ENCODE data around the gene MTPN. TPM values are rescaled to one million over a fixed set of nuclear protein-coding genes. Genes with fewer than 3 reads are reported as not detected.

Gene MTPN
- total and polyA plus RNA-seq, 9 donors, result 54.0 to 115 (median 83.8) TPM

- DNase-seq, result no peak
- no peaks in the 10 kb centered on the region for H3K36me3 ChIP-seq
- H3K4me1 ChIP-seq (ENCODE audit: insufficient read depth), result peaks cover 3% of the 10 kb centered on the region
- H3K27me3 ChIP-seq, result no peaks in the 10 kb centered on the region
- 80 to 85% (median 84%) methylated on average over 3 of the region's 3 CpGs for WGBS, 3 donors
- no peaks in the 10 kb centered on the region for H3K9me3 ChIP-seq
- H3K4me3 ChIP-seq, result no peak overlapping the region
- H3K27ac ChIP-seq, result no peak overlapping the region
- intact Hi-C loops (cut with DNase I), result no loop called here
- TF ChIP-seq POLR2A (IDR thresholded peaks at IDR 0.05), result no peak
- TF ChIP-seq CTCF (IDR thresholded peaks at IDR 0.05), result no peak
- no peak for TF ChIP-seq EP300 (IDR thresholded peaks at IDR 0.05)
Measured at GRCh38 chr7:135946289-135947055, 30.7 kb downstream of the MTPN start.

- Histone ChIP-seq H3K36me3 (no peaks in the 10 kb centered on the region), H3K27me3 (no peaks in the 10 kb centered on the region), H3K4me1 (ENCODE audit: insufficient read depth) (peaks cover 3% of the 10 kb centered on the region), H3K27ac (no peak overlapping the region), H3K4me3 (no peak overlapping the region), H3K9me3 (no peaks in the 10 kb centered on the region)
- WGBS, 3 donors, result 91 to 94% (median 93%) methylated on average over 2 of the region's 2 CpGs
- intact Hi-C loops (cut with DNase I), result no loop called here
- TF ChIP-seq EP300 (IDR thresholded peaks at IDR 0.05) (no peak), CTCF (IDR thresholded peaks at IDR 0.05) (no peak), POLR2A (IDR thresholded peaks at IDR 0.05) (no peak)
- no peak for DNase-seq
Measured at GRCh38 chr7:135944753-135945152, 32.4 kb downstream of the MTPN start.

GRCh38 chr7:135943134-135943879, 33.9 kb downstream of the MTPN start:
- Histone ChIP-seq H3K36me3 (no peaks in the 10 kb centered on the region), H3K27me3 (no peaks in the 10 kb centered on the region), H3K4me3 (no peak overlapping the region), H3K27ac (no peak overlapping the region), H3K9me3 (no peaks in the 10 kb centered on the region), H3K4me1 (ENCODE audit: insufficient read depth) (peaks cover 5% of the 10 kb centered on the region)
- intact Hi-C loops (cut with DNase I), result no loop called here
- 68 to 78% (median 72%) methylated on average over 3 of the region's 3 CpGs for WGBS, 3 donors
- TF ChIP-seq CTCF (IDR thresholded peaks at IDR 0.05) (no peak), EP300 (IDR thresholded peaks at IDR 0.05) (no peak), POLR2A (IDR thresholded peaks at IDR 0.05) (no peak)
- DNase-seq, result no peak

- intact Hi-C loops (cut with DNase I), result no loop called here
- no peaks in the 10 kb centered on the region for H3K36me3 ChIP-seq
- no peaks in the 10 kb centered on the region for H3K9me3 ChIP-seq
- DNase-seq, result no peak
- H3K4me1 ChIP-seq (ENCODE audit: insufficient read depth), result peaks cover 5% of the 10 kb centered on the region
- H3K27me3 ChIP-seq, result no peaks in the 10 kb centered on the region
- H3K27ac ChIP-seq, result no peak overlapping the region
- no peak overlapping the region for H3K4me3 ChIP-seq
- TF ChIP-seq EP300 (IDR thresholded peaks at IDR 0.05) (no peak), CTCF (IDR thresholded peaks at IDR 0.05) (no peak), POLR2A (IDR thresholded peaks at IDR 0.05) (no peak)
- 81 to 92% (median 85%) methylated on average over 2 of the region's 2 CpGs for WGBS, 3 donors
Measured at GRCh38 chr7:135942614-135943013, 34.5 kb downstream of the MTPN start.

Measured in ovary (tissue), 9 donors.